Neutrophil (primary cell): Measurements from ENCODE around the gene TPRA1.

Source experiments
- H3K27ac ChIP-seq: fragments of 200-600 bp; sonication (generic); 2 replicates; pipeline ENCODE4 v1.5.1; 2016; ENCODE audit warnings: mild to moderate bottlenecking, moderate library complexity
- H3K27me3 ChIP-seq: fragments of 200-600 bp; sonication (generic); 2 replicates; pipeline ENCODE4 v1.6.0; 2016; ENCODE audit warnings: mild to moderate bottlenecking
- H3K36me3 ChIP-seq: fragments of 200-600 bp; sonication (generic); 2 replicates; pipeline ENCODE4 v1.5.1; 2017
- H3K4me1 ChIP-seq, 2 experiments: fragments of 200-600 bp in 1 of 2; sonication (generic) in 1 of 2; 1 replicate in 1 of 2; 2 replicates in 1 of 2; pipeline versions ENCODE4 v1.5.1 to v1.6.1; 2013 to 2016; ENCODE audit warnings: low read depth in 1 of 2, low read length in 1 of 2, mild to moderate bottlenecking in 1 of 2, moderate library complexity in 1 of 2; ENCODE audit not compliant: control insufficient read depth in 1 of 2, insufficient read depth in 1 of 2
- H3K4me3 ChIP-seq, 2 experiments: fragments of 200-600 bp in 1 of 2; sonication (generic) in 1 of 2; 1 replicate in 1 of 2; 2 replicates in 1 of 2; pipeline ENCODE4 v1.5.1; 2013 to 2016; ENCODE audit warnings: low read depth in 1 of 2, low read length in 1 of 2, mild to moderate bottlenecking in 1 of 2, moderate library complexity in 1 of 2
- H3K9me3 ChIP-seq: fragments of 200-600 bp; sonication (generic); 2 replicates; pipeline ENCODE4 v1.5.1; 2016
- TF ChIP-seq, protein P1 (sequence below): fragments of 200-600 bp; sonication (generic); IDR thresholded peaks from 2 replicates; pipeline ENCODE4 v1.5.1; 2016; ENCODE audit warnings: antibody characterized with exemption

Gene TPRA1

DNA sequence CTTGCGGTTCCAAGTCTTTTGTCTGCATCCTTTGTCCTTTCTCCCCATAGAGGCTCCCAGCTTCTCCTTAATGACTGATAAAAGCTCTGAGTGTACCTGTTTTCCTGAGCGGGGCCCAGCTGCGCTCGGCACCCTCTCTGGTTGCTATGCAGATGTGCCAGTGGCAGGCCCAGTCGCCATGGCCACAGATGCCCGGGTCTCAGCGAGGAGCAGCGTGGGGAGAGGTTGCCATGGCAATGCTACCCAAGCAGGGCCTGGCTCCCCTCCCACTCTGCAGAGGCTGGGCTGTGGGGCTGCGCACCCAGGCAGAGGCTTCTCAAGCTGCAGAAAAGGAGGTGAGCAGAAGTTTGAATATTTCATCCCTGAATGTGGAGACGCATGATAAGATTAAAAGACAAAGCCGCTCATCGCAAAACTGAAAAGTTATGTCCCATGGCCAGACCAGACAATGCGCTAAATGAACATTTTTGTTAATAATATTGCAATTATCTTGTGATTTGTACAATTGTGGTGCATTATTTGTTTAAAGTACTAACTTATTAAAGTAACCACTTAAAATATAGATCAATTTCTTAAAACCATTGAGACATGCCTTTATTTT lies 66.1 kb downstream of the TPRA1 start:
- H3K4me1 ChIP-seq: no peaks in the 10 kb centered on the region
- H3K36me3 ChIP-seq: no peaks in the 10 kb centered on the region
- TF ChIP-seq, protein P1, sequence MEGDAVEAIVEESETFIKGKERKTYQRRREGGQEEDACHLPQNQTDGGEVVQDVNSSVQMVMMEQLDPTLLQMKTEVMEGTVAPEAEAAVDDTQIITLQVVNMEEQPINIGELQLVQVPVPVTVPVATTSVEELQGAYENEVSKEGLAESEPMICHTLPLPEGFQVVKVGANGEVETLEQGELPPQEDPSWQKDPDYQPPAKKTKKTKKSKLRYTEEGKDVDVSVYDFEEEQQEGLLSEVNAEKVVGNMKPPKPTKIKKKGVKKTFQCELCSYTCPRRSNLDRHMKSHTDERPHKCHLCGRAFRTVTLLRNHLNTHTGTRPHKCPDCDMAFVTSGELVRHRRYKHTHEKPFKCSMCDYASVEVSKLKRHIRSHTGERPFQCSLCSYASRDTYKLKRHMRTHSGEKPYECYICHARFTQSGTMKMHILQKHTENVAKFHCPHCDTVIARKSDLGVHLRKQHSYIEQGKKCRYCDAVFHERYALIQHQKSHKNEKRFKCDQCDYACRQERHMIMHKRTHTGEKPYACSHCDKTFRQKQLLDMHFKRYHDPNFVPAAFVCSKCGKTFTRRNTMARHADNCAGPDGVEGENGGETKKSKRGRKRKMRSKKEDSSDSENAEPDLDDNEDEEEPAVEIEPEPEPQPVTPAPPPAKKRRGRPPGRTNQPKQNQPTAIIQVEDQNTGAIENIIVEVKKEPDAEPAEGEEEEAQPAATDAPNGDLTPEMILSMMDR: no peak
- peaks cover 61% of the 10 kb centered on the region for H3K27me3 ChIP-seq
- H3K27ac ChIP-seq: no peak overlapping the region
- no peaks in the 10 kb centered on the region for H3K9me3 ChIP-seq
- no peak overlapping the region for H3K4me3 ChIP-seq
